WERI-Rb-1 (cell line): ENCODE measurements around the gene AFF3.

Source experiments
- DNase-seq: peaks from one replicate; pipeline ENCODE4 v3.0.0-alpha.2; 2020
- H3K27ac ChIP-seq: fragments of 250-450 bp; sonication (Bioruptor Pico); 2 replicates; pipeline ENCODE4 v1.5.1; 2020; ENCODE audit warnings: mild to moderate bottlenecking, moderate library complexity
- H3K27me3 ChIP-seq: fragments of 250-450 bp; sonication (Bioruptor Pico); 2 replicates; pipeline ENCODE4 v1.5.1; 2021; ENCODE audit warnings: mild to moderate bottlenecking, low read depth, moderate library complexity; ENCODE audit not compliant: insufficient read depth, severe bottlenecking
- H3K36me3 ChIP-seq: fragments of 250-450 bp; sonication (Bioruptor Pico); 2 replicates; pipeline ENCODE4 v1.5.1; 2020; ENCODE audit warnings: mild to moderate bottlenecking, moderate library complexity
- H3K4me3 ChIP-seq: 2 replicates; pipeline ENCODE4 v1.5.1; 2011; ENCODE audit warnings: low read depth, mild to moderate bottlenecking, control low read depth, low read length
- H3K9me3 ChIP-seq: fragments of 250-450 bp; sonication (Bioruptor Pico); 2 replicates; pipeline ENCODE4 v1.5.1; 2021; ENCODE audit warnings: mild to moderate bottlenecking, moderate library complexity; ENCODE audit not compliant: severe bottlenecking
- CTCF ChIP-seq: IDR thresholded peaks from 2 replicates; pipeline ENCODE4 v1.5.1; 2011; ENCODE audit warnings: low read depth, mild to moderate bottlenecking, control low read depth, inconsistent platforms, low read length

The AFF3 gene

GRCh38 chr2:99960291-99960690 is 182.1 kb downstream of the AFF3 start:
- Histone ChIP-seq H3K27me3 (no peaks in the 10 kb centered on the region), H3K9me3 (no peaks in the 10 kb centered on the region), H3K27ac (no peak overlapping the region), H3K4me3 (no peak overlapping the region), H3K36me3 (no peaks in the 10 kb centered on the region)
- TF ChIP-seq CTCF, result no peak
- DNase-seq, result no peak

GRCh38 chr2:99959261-99960014 is 183.0 kb downstream of the AFF3 start:
- Histone ChIP-seq H3K4me3 (no peak overlapping the region), H3K27ac (no peak overlapping the region), H3K36me3 (no peaks in the 10 kb centered on the region), H3K9me3 (no peaks in the 10 kb centered on the region), H3K27me3 (no peaks in the 10 kb centered on the region)
- no peak for TF ChIP-seq CTCF
- no peak for DNase-seq

GRCh38 chr2:99957332-99958133 is 184.9 kb downstream of the AFF3 start:
- H3K36me3 ChIP-seq, result no peaks in the 10 kb centered on the region
- no peak for TF ChIP-seq CTCF
- H3K4me3 ChIP-seq, result no peak overlapping the region
- H3K27me3 ChIP-seq, result no peaks in the 10 kb centered on the region
- DNase-seq, result no peak
- H3K9me3 ChIP-seq, result no peaks in the 10 kb centered on the region
- H3K27ac ChIP-seq, result no peak overlapping the region

GRCh38 chr2:99956232-99957030 is 186.0 kb downstream of the AFF3 start:
- Histone ChIP-seq H3K27ac (no peak overlapping the region), H3K36me3 (no peaks in the 10 kb centered on the region), H3K9me3 (no peaks in the 10 kb centered on the region), H3K27me3 (no peaks in the 10 kb centered on the region), H3K4me3 (no peak overlapping the region)
- DNase-seq, result no peak
- TF ChIP-seq CTCF, result no peak

- H3K36me3 ChIP-seq, result no peaks in the 10 kb centered on the region
- no peak for DNase-seq
- no peaks in the 10 kb centered on the region for H3K27me3 ChIP-seq
- TF ChIP-seq CTCF, result no peak
- no peak overlapping the region for H3K4me3 ChIP-seq
- H3K9me3 ChIP-seq, result no peaks in the 10 kb centered on the region
- H3K27ac ChIP-seq, result no peak overlapping the region
Measured at GRCh38 chr2:99953750-99954149, 188.6 kb downstream of the AFF3 start.
